ENCODE results near the gene VIPR2.

DNA sequence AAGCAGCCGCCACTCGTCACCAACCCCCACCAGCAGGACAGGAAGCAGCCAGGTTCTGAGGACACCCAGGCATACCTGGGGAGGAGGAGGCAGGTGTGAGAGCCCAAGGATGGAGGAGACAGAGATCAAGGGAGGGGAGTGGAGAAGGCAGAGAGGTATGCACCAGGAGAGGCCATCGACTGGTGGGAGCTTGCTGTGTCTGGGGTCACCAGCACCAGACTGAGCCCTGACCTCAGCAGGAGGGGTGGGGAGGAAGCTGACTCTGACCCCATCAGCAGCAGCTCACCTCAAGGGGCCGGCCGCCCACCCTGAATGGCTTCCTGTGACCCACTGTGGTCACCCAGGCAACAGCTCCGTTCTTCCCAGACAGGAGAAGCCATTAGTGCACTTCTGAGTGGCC is 7.8 kb downstream of the VIPR2 start:
- TF ChIP-seq RARB (CRISPR knock-in tag; IDR thresholded peaks at IDR 0.05) = no peak
- no peak for TF ChIP-seq ZNF565 (CRISPR knock-in tag; conservative IDR thresholded peaks at IDR 0.05; ENCODE audit: low read depth)
